ENCODE data around the gene COX5B.

DNA sequence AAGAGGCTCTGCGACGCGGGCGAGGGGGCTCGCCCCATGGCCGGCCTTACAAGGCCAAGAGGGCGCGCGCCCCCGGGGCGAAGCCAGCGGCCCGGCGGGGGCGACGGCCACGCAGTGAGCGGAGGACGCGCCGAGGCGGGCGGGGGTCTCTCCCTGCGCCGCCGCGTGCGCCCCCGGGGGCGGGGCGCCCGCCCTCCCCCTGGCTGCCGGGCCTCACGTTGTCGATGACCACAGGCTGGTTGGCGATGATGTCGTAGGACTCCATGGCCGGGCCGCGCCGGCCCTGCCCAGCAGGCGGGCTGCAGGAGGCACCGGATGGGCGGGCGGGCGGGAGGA, 17.7 kb downstream of the COX5B start:
- TF ChIP-seq ZNF70 (CRISPR knock-in tag; IDR thresholded peaks at IDR 0.05) (no peak), ESRRG (CRISPR knock-in tag; IDR thresholded peaks at IDR 0.05) (no peak), PATZ1 (CRISPR knock-in tag; IDR thresholded peaks at IDR 0.05; ENCODE audit: borderline replicate concordance) (no peak), TOX (CRISPR knock-in tag; IDR thresholded peaks at IDR 0.05; ENCODE audit: borderline replicate concordance) (no peak), ARNTL (CRISPR knock-in tag; IDR thresholded peaks at IDR 0.05; ENCODE audit: borderline replicate concordance, low read depth) (no peak), TCF4 (CRISPR knock-in tag; IDR thresholded peaks at IDR 0.05; ENCODE audit: borderline replicate concordance) (no peak), GLIS3 (CRISPR knock-in tag; IDR thresholded peaks at IDR 0.05) (no peak), ZFP30 (CRISPR knock-in tag; IDR thresholded peaks at IDR 0.05) (no peak), OSR1 (CRISPR knock-in tag; IDR thresholded peaks at IDR 0.05) (no peak), ISL1 (CRISPR knock-in tag; IDR thresholded peaks at IDR 0.05) (no peak), CREB5 (CRISPR knock-in tag; IDR thresholded peaks at IDR 0.05; ENCODE audit: low read depth) (no peak), CSRNP3 (CRISPR knock-in tag; IDR thresholded peaks at IDR 0.05) (no peak)
- TF ChIP-seq, protein P1, sequence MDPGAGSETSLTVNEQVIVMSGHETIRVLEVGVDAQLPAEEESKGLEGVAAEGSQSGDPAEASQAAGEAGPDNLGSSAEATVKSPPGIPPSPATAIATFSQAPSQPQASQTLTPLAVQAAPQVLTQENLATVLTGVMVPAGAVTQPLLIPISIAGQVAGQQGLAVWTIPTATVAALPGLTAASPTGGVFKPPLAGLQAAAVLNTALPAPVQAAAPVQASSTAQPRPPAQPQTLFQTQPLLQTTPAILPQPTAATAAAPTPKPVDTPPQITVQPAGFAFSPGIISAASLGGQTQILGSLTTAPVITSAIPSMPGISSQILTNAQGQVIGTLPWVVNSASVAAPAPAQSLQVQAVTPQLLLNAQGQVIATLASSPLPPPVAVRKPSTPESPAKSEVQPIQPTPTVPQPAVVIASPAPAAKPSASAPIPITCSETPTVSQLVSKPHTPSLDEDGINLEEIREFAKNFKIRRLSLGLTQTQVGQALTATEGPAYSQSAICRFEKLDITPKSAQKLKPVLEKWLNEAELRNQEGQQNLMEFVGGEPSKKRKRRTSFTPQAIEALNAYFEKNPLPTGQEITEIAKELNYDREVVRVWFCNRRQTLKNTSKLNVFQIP (CRISPR knock-in tag; IDR thresholded peaks at IDR 0.05; ENCODE audit: borderline replicate concordance, low read depth): no peak

Data from SK-N-SH treated with all-trans-retinoic acid at 6 μM for 48 hours (cell line).